A549 (cell line): ENCODE measurements around the gene ELAC2. TPM values are rescaled to one million over a fixed set of nuclear protein-coding genes. Genes with fewer than 3 reads are reported as not detected.

ENCODE experiments used
- ATAC-seq, 2 experiments: fragments of 200-7000 bp in 1 of 2; fragments of >200 bp in 1 of 2; cut with Nextera tagmentation in 1 of 2; cut with Tn5 transposase in 1 of 2; 3 replicates each; pipeline versions ENCODE4 v1.8.0 to v1.9.1; 2018 to 2020; ENCODE audit warnings: mild to moderate bottlenecking in 1 of 2, moderate library complexity in 1 of 2
- CTCF ChIA-PET: fragments of 300-600 bp; sonication (Branson Sonifier 250); formaldehyde crosslinking; extraction: SDS; loops from one replicate; lab custom pipeline; 2021; ENCODE audit warnings: antibody characterized with exemption, inconsistent platforms; lab: Yijun Ruan, JAX
- POLR2A ChIA-PET: fragments of 350-600 bp; formaldehyde crosslinking; extraction: SDS; loops from one replicate; lab custom pipeline; 2021; ENCODE audit warnings: antibody characterized with exemption, inconsistent platforms; lab: Yijun Ruan, JAX
- DNase-seq, 2 experiments: peaks; one replicate each; pipeline versions ENCODE4 v3.0.0 to v3.0.0-alpha.2; 2011 to 2016; ENCODE audit warnings: low read depth in 1 of 2, low spot score in 1 of 2
- FAIRE-seq: peaks from 2 replicates; lab custom pipeline; 2011; peaks lifted over from hg19 to GRCh38; lab: Jason Lieb, UNC
- H3K27ac ChIP-seq, 2 experiments: fragments of >200 bp; sonication (Bioruptor Twin); formaldehyde crosslinking; 3 replicates each; pipeline ENCODE4 v1.5.1; 2016 to 2017
- H3K4me1 ChIP-seq: fragments of >200 bp; sonication (Bioruptor Twin); formaldehyde crosslinking; 3 replicates; pipeline ENCODE4 v1.6.1; 2016
- H3K4me2 ChIP-seq: fragments of >200 bp; sonication (Bioruptor Twin); formaldehyde crosslinking; 3 replicates; pipeline ENCODE4 v1.6.1; 2016
- H3K4me3 ChIP-seq: fragments of >200 bp; sonication (Bioruptor Twin); formaldehyde crosslinking; 3 replicates; pipeline ENCODE4 v1.5.1; 2016
- H3K9me3 ChIP-seq: fragments of >200 bp; sonication (Bioruptor Twin); formaldehyde crosslinking; 3 replicates; pipeline ENCODE4 v1.6.1; 2016
- CBX8 ChIP-seq: fragments of 200-600 bp; sonication (generic); IDR thresholded peaks from 2 replicates; pipeline ENCODE4 v1.6.1; 2016
- CHD2 ChIP-seq: fragments of 150-350 bp; IDR thresholded peaks from 2 replicates; pipeline ENCODE4 v1.6.1; 2014; ENCODE audit warnings: low read length; ENCODE audit not compliant: partially characterized antibody
- HOXB13 ChIP-seq: fragments of 250-450 bp; sonication (Bioruptor Pico); IDR thresholded peaks from 2 replicates; pipeline ENCODE4 v1.5.0; 2020; ENCODE audit warnings: low read depth, mild to moderate bottlenecking, moderate library complexity
- HOXB5 ChIP-seq: fragments of 250-450 bp; sonication (Bioruptor Pico); IDR thresholded peaks from 2 replicates; pipeline ENCODE4 v1.5.0; 2020; ENCODE audit warnings: mild to moderate bottlenecking, moderate library complexity
- JUN ChIP-seq, 2 experiments: fragments of >200 bp; sonication (Bioruptor Twin); formaldehyde crosslinking; IDR thresholded peaks; 2 replicates in 1 of 2; 3 replicates in 1 of 2; pipeline ENCODE4 v1.6.1; 2016 to 2017
- JUNB ChIP-seq: fragments of >200 bp; sonication (Bioruptor Twin); formaldehyde crosslinking; IDR thresholded peaks from 2 replicates; pipeline ENCODE4 v1.6.1; 2016
- NPAS2 ChIP-seq: fragments of 250-450 bp; sonication (Bioruptor Pico); IDR thresholded peaks from 2 replicates; pipeline ENCODE4 v1.8.0; 2022; ENCODE audit warnings: mild to moderate bottlenecking, moderate library complexity, borderline replicate concordance
- PHF8 ChIP-seq: fragments of 200-600 bp; sonication (generic); IDR thresholded peaks from 2 replicates; pipeline ENCODE4 v1.6.1; 2016; ENCODE audit warnings: low read depth, mild to moderate bottlenecking, antibody characterized with exemption, moderate library complexity, borderline replicate concordance
- POLR2A ChIP-seq: IDR thresholded peaks from 2 replicates; pipeline ENCODE4 v1.6.1; 2012; ENCODE audit warnings: mild to moderate bottlenecking, low read length
- RAD21 ChIP-seq, 2 experiments: fragments of >200 bp in 1 of 2; sonication (Bioruptor Twin) in 1 of 2; formaldehyde crosslinking in 1 of 2; IDR thresholded peaks in 1 of 2; conservative IDR thresholded peaks in 1 of 2; 2 replicates in 1 of 2; 3 replicates in 1 of 2; pipeline ENCODE4 v1.6.1; 2012 to 2018; ENCODE audit warnings: inconsistent platforms in 1 of 2
- RFX5 ChIP-seq: fragments of 450-650 bp; IDR thresholded peaks from 2 replicates; pipeline ENCODE4 v1.7.1; 2014; ENCODE audit warnings: antibody characterized with exemption, mild to moderate bottlenecking, moderate library complexity
- SMC3 ChIP-seq: fragments of >200 bp; sonication (Bioruptor Twin); formaldehyde crosslinking; IDR thresholded peaks from 3 replicates; pipeline ENCODE4 v1.6.1; 2018; ENCODE audit warnings: inconsistent platforms
- TP53 ChIP-seq: fragments of 250-450 bp; sonication (Bioruptor Pico); IDR thresholded peaks from 2 replicates; pipeline ENCODE4 v1.5.0; 2021; ENCODE audit warnings: mild to moderate bottlenecking, moderate library complexity
- ZC3H11A ChIP-seq: fragments of 450-650 bp; IDR thresholded peaks from 2 replicates; pipeline ENCODE4 v1.6.1; 2014; ENCODE audit warnings: antibody characterized with exemption, mild to moderate bottlenecking
- ZFP36 ChIP-seq: fragments of 450-650 bp; IDR thresholded peaks from 2 replicates; pipeline ENCODE4 v1.6.1; 2014; ENCODE audit warnings: borderline replicate concordance; ENCODE audit not compliant: partially characterized antibody
- WGBS: methylation state at CpG from one replicate; pipeline ENCODE4 v1.1.6; 2017; ENCODE audit errors: missing lambda C conversion rate; 5-methylcytosine and 5-hydroxymethylcytosine counted together
- polyA plus RNA-seq, 4 experiments: library from polyadenylated mRNA; depleted of rRNA in 3 of 4; stranded (reverse); fragments of >200 nt; fragmentation: RNase III in 1 of 4; extraction: RNeasy Plus Mini Kit Qiagen cat#74134 plus additional on column Dnase treatment in 1 of 4; gene quantifications; 2 replicates in 3 of 4; 3 replicates in 1 of 4; pipeline ENCODE4 v1.2.3, GENCODE V29; 2011 to 2017
- TF ChIP-seq, protein P1 (sequence below): fragments of >200 bp; sonication (Bioruptor Twin); formaldehyde crosslinking; IDR thresholded peaks from 3 replicates; pipeline ENCODE4 v1.5.1; 2016
- TF ChIP-seq, protein P2 (sequence below): IDR thresholded peaks from 2 replicates; pipeline ENCODE4 v1.6.1; 2012; ENCODE audit warnings: low read depth, borderline replicate concordance
- TF ChIP-seq, protein P3 (sequence below): fragments of 450-650 bp; IDR thresholded peaks from 2 replicates; pipeline ENCODE4 v1.6.1; 2014; ENCODE audit warnings: antibody characterized with exemption
- TF ChIP-seq, protein P4 (sequence below): IDR thresholded peaks from 2 replicates; pipeline ENCODE4 v1.6.1; 2012
- TF ChIP-seq, protein P5 (sequence below): fragments of 150-350 bp; IDR thresholded peaks from 2 replicates; pipeline ENCODE4 v1.6.1; 2014; ENCODE audit warnings: low read depth, mild to moderate bottlenecking, low read length
- TF ChIP-seq, protein P6 (sequence below): fragments of >200 bp; sonication (Bioruptor Twin); formaldehyde crosslinking; IDR thresholded peaks from 2 replicates; pipeline ENCODE4 v1.6.1; 2016

Gene ELAC2
- polyA plus RNA-seq, 2 of the 4 experiments (the other 2 are of a cell fraction), result 97.9 to 106 TPM

DNA sequence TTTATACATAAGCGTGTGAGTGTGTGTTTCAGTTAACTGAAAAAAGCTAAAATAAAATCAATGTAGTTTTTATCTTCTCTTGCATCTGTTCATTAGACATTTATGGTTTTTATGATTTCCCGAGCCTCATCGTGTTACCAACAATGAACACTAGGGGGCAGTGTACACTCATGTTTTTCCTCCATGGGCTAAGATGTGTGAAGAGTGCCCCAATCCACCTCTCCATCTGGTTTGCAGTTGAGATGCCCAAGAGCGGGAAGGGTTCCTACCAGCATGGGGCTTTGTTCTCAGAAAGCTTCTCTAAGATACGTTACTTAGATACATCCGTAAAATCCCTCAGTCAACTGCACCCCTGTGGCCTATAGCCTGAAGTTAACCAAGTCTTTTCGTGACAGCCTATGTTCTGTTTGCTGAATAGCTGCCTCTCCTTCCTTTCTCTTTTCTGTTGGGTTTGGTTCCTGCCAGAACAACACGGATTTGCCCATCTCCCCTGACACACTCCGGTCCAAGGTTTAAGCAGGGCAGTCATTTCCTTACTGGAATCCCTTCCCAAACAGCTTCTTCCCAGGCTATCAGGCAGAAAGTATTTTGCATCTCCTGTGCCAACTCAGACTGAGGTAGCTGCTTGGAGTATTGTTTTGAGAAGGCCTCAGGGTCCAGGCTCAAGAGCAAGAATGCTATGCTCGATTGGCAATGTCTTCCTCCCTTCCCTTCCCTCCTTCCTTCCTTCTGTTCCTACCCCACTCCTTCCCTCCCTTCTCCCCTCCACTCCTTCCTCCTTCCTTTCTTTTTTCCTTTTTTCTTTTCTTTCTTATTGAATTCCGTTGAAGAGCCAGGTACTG lies 12.9 kb upstream of the ELAC2 start:
- DNase-seq, result peak; percentile 49 to 57
- POLR2A ChIA-PET, result interaction anchor here (1.7 kb wide), 1 partner anchor 13 kb away, joined by 7 read pairs; the partner anchor contains the start of gene ELAC2
- no peak for TF ChIP-seq JUNB
- TF ChIP-seq RAD21 (conservative IDR thresholded peaks at IDR 0.05 in 1 of 2, IDR thresholded peaks at IDR 0.05 in 1 of 2), result peak; percentile 67 to 75
- TF ChIP-seq, protein P1, sequence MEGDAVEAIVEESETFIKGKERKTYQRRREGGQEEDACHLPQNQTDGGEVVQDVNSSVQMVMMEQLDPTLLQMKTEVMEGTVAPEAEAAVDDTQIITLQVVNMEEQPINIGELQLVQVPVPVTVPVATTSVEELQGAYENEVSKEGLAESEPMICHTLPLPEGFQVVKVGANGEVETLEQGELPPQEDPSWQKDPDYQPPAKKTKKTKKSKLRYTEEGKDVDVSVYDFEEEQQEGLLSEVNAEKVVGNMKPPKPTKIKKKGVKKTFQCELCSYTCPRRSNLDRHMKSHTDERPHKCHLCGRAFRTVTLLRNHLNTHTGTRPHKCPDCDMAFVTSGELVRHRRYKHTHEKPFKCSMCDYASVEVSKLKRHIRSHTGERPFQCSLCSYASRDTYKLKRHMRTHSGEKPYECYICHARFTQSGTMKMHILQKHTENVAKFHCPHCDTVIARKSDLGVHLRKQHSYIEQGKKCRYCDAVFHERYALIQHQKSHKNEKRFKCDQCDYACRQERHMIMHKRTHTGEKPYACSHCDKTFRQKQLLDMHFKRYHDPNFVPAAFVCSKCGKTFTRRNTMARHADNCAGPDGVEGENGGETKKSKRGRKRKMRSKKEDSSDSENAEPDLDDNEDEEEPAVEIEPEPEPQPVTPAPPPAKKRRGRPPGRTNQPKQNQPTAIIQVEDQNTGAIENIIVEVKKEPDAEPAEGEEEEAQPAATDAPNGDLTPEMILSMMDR, result peak; percentile 80
- TF ChIP-seq SMC3, result peak; percentile 35; the same call in 1 of the 3 replicates
- TF ChIP-seq, protein P2, sequence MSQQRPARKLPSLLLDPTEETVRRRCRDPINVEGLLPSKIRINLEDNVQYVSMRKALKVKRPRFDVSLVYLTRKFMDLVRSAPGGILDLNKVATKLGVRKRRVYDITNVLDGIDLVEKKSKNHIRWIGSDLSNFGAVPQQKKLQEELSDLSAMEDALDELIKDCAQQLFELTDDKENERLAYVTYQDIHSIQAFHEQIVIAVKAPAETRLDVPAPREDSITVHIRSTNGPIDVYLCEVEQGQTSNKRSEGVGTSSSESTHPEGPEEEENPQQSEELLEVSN, result no peak
- TF ChIP-seq CHD2, result no peak
- TF ChIP-seq, protein P3, sequence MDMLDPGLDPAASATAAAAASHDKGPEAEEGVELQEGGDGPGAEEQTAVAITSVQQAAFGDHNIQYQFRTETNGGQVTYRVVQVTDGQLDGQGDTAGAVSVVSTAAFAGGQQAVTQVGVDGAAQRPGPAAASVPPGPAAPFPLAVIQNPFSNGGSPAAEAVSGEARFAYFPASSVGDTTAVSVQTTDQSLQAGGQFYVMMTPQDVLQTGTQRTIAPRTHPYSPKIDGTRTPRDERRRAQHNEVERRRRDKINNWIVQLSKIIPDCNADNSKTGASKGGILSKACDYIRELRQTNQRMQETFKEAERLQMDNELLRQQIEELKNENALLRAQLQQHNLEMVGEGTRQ, result no peak
- TF ChIP-seq, all 56 proteins: peak for 3
- H3K4me3 ChIP-seq, result no peak overlapping the region
- CTCF ChIA-PET, result interaction anchor here (0.5 to 5.4 kb wide), 61 partner anchors 10 to 1896 kb away, joined by 3 to 111 read pairs (median 4); partner anchors contain the start of genes ELAC2 and HS3ST3B1
- H3K27ac ChIP-seq, result no peak overlapping the region
- H3K9me3 ChIP-seq, result 0 out of 3 replicates have a peak, but pooled peaks cover 2% of the 10 kb centered on the region
- WGBS, result 33% methylated on average over 11 of the region's 11 CpGs
- ATAC-seq (peak; percentile 65 to 79; a peak in 4 of 6 replicates), FAIRE-seq (peak; percentile 81)
- H3K4me2 ChIP-seq, result no peak overlapping the region
- no peaks in the 10 kb centered on the region for H3K4me1 ChIP-seq

DNA sequence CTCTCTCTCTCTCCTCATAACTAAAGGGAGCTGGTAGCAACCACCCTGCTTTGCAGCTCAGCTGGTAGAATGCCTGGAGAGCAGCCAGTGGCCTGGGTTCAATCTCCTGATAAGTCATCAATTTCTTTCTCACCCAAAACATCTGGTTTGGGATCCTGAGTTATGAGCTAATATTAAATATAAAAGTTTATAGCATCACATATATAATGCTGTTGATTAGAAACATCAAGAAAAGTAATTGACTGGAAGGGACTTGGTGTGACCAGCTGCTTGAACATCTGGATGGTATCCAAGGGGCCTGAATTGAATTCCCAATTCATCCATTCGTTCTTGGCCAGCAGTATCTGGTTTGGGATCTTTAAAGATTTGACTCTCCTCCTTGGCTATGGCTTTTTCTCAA lies 12.2 kb upstream of the ELAC2 start:
- no peak for TF ChIP-seq JUN (IDR thresholded peaks at IDR 0.05)
- H3K9me3 ChIP-seq, result no peaks in the 10 kb centered on the region
- WGBS, result 89% methylated on average over 1 of the region's 1 CpG
- no peak for DNase-seq
- ChIA-PET POLR2A (interaction anchor here (1.7 kb wide), 1 partner anchor 12 kb away, joined by 7 read pairs; the partner anchor contains the start of gene ELAC2), CTCF (interaction anchor here (0.6 to 5.4 kb wide), 54 partner anchors 10 to 1897 kb away, joined by 3 to 111 read pairs (median 4); partner anchors contain the start of genes ELAC2 and HS3ST3B1)
- no peak overlapping the region for H3K27ac ChIP-seq
- FAIRE-seq, result no peak
- no peak overlapping the region for H3K4me3 ChIP-seq
- no peak overlapping the region for H3K4me2 ChIP-seq
- ATAC-seq, result no peak
- peaks cover under 1% of the 10 kb centered on the region; the same call in 1 of the 3 replicates for H3K4me1 ChIP-seq

DNA sequence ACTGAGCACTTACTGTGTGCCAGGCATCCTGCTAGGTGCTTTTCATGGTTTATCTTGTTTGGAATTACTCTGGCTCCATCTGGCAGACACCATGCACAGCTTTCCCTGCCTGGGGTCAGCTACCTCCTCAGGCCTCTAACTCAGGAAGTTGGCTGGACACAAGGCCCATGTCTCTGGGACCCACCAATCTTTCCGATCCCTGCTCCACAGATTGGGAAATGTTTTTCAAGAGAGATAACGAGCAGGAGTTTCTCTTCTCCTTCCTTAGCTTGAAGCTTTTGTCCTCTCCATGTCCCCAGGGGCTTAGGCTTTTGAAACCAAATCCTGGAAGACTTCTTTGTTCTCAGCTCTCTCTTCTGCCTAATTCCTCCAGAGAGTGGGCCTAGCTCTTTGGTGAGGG lies 11.5 kb upstream of the ELAC2 start:
- 10% methylated on average over 2 of the region's 2 CpGs for WGBS
- DNase-seq (no peak), FAIRE-seq (no peak), ATAC-seq (no peak)
- no peak overlapping the region for H3K27ac ChIP-seq
- H3K4me2 ChIP-seq, result no peak overlapping the region
- H3K4me1 ChIP-seq, result peaks cover 5% of the 10 kb centered on the region; the same call in 1 of the 3 replicates
- ChIA-PET POLR2A (interaction anchor here (1.4 kb wide), 1 partner anchor 11 kb away, joined by 7 read pairs; the partner anchor contains the start of gene ELAC2), CTCF (interaction anchor here (0.7 to 5.4 kb wide), 24 partner anchors 9 to 1898 kb away, joined by 3 to 111 read pairs (median 4); partner anchors contain the start of genes ELAC2 and HS3ST3B1)
- no peaks in the 10 kb centered on the region for H3K9me3 ChIP-seq
- no peak for TF ChIP-seq RAD21 (conservative IDR thresholded peaks at IDR 0.05 in 1 of 2, IDR thresholded peaks at IDR 0.05 in 1 of 2)
- no peak overlapping the region for H3K4me3 ChIP-seq

DNA sequence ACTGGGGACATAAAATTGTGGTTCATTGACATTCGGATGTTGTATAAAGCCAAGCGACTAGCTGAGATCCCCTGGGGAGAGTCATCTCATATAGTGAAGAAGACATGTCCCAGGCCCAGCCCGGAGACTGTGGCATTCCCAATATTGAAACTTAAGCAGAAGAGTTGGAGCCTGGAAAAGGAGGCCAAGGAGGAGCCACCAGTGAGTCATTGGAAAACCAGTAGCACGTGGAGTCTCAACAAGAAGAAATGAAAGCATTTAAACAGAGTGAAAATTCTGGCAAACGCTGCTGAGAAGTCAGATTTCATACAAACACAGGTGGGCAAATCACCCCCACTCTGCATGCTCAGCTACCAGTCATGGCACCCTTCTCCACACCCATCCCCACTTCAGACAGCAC lies 9.4 kb upstream of the ELAC2 start:
- FAIRE-seq (no peak), DNase-seq (no peak), ATAC-seq (no peak)
- WGBS, result 23% methylated on average over 5 of the region's 5 CpGs
- no peak overlapping the region for H3K4me2 ChIP-seq
- H3K9me3 ChIP-seq, result no peaks in the 10 kb centered on the region
- no peak overlapping the region for H3K27ac ChIP-seq
- ChIA-PET POLR2A (no interaction called here), CTCF (interaction anchor here (1.0 to 5.4 kb wide), 2 partner anchors 9 to 14 kb away, joined by 4 to 85 read pairs; no protein-coding TSS in a partner anchor)
- peaks cover 5% of the 10 kb centered on the region; the same call in 1 of the 3 replicates for H3K4me1 ChIP-seq
- TF ChIP-seq, protein P4, sequence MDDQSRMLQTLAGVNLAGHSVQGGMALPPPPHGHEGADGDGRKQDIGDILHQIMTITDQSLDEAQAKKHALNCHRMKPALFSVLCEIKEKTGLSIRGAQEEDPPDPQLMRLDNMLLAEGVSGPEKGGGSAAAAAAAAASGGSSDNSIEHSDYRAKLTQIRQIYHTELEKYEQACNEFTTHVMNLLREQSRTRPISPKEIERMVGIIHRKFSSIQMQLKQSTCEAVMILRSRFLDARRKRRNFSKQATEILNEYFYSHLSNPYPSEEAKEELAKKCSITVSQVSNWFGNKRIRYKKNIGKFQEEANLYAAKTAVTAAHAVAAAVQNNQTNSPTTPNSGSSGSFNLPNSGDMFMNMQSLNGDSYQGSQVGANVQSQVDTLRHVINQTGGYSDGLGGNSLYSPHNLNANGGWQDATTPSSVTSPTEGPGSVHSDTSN, result no peak
- TF ChIP-seq JUNB, result no peak
- no peak for TF ChIP-seq JUN (IDR thresholded peaks at IDR 0.05)
- no peak for TF ChIP-seq ZFP36
- no peak for TF ChIP-seq TP53 (CRISPR knock-in tag)
- no peak for TF ChIP-seq SMC3
- TF ChIP-seq HOXB13, result no peak
- TF ChIP-seq, protein P5, sequence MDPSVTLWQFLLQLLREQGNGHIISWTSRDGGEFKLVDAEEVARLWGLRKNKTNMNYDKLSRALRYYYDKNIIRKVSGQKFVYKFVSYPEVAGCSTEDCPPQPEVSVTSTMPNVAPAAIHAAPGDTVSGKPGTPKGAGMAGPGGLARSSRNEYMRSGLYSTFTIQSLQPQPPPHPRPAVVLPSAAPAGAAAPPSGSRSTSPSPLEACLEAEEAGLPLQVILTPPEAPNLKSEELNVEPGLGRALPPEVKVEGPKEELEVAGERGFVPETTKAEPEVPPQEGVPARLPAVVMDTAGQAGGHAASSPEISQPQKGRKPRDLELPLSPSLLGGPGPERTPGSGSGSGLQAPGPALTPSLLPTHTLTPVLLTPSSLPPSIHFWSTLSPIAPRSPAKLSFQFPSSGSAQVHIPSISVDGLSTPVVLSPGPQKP, result no peak
- no peak for TF ChIP-seq RFX5
- TF ChIP-seq PHF8, result no peak
- no peak for TF ChIP-seq HOXB5
- TF ChIP-seq CBX8, result no peak
- no peak for TF ChIP-seq ZC3H11A
- no peak for TF ChIP-seq POLR2A
- TF ChIP-seq, protein P6, sequence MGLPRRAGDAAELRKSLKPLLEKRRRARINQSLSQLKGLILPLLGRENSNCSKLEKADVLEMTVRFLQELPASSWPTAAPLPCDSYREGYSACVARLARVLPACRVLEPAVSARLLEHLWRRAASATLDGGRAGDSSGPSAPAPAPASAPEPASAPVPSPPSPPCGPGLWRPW, result no peak
- no peak for TF ChIP-seq NPAS2 (CRISPR knock-in tag)
- no peak overlapping the region for H3K4me3 ChIP-seq
